Neuron (in vitro differentiated cells): Measurements from ENCODE around the gene SYNGR2.

Experiments used
- H2AFZ ChIP-seq: one replicate; pipeline ENCODE4 v1.6.1; 2013; ENCODE audit warnings: low read depth, mild to moderate bottlenecking, inconsistent platforms, low read length, moderate library complexity
- H3K27me3 ChIP-seq: one replicate; pipeline ENCODE4 v1.6.1; 2013; ENCODE audit warnings: low read length; ENCODE audit not compliant: insufficient read depth
- H3K36me3 ChIP-seq: one replicate; pipeline ENCODE4 v1.6.1; 2013; ENCODE audit warnings: low read length; ENCODE audit not compliant: insufficient read depth
- H3K4me1 ChIP-seq: one replicate; pipeline ENCODE4 v1.6.1; 2013; ENCODE audit warnings: low read length; ENCODE audit not compliant: insufficient read depth
- H3K4me3 ChIP-seq: 2 replicates; pipeline ENCODE4 v1.5.1; 2013; ENCODE audit warnings: mild to moderate bottlenecking, low read length, moderate library complexity
- H3K9me3 ChIP-seq: one replicate; pipeline ENCODE4 v1.6.1; 2013; ENCODE audit warnings: low read length

Gene SYNGR2

DNA sequence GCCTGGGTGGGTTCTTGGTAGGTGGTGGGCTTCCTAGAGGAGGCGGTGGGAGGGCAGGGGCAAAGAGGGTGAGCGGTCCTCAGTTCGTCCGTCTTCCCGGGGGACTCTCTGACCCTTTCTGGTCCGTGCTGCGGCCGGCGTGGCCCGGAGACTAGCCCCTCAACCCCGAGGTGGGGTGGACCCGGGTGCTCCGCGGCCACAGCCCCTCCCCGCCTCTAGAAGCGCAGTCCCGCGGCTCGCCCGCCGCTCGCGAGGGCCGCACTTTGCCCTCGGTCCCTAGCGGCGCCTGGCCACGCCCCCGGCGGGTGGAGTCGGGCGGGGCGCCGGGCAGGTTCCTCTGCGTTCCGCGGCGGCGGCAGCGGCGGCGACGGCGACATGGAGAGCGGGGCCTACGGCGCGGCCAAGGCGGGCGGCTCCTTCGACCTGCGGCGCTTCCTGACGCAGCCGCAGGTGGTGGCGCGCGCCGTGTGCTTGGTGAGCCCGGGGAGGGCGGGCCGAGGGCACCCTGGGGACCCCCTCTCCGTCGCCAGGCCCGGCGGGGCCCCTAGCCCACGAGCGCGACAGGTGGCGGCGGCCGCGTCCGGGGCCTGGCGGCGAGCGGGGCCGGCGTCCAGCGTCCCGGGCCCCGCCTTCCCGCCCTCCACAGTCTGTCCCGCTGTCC is at the start of gene SYNGR2:
Gene SYNGR2, plus strand, starts transcription at position 340 of the 661 bp plus-strand sequence. Its CDS starts 36 bp downstream, at position 376.
- H2AFZ ChIP-seq = peak within 1 kb of the TSS; percentile 92

DNA sequence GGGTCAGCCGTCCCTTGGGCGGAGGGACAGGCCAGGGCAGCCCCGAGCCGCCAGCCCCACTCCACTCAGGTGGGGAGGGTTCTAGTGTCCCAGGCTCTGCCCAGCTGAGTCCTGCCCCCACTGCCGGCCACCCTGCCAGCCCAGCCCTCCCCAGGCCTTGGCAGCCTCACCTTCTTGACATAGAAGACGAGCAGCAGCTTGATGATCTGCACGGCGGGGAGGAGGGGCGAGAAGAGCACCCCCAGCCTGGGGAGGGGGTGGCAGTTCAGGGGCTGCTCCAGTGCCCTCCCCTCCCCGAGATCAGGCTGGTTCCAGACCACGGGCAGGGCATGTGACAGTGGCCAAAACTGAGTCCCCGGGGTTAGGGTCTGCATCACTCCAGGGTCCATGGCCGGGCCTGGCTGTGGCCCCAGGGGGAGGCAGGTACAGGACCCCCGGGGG is 49.6 kb upstream of the SYNGR2 start:
- no peak overlapping the region for H2AFZ ChIP-seq
- no peak overlapping the region for H3K4me3 ChIP-seq
- H3K36me3 ChIP-seq = no peaks in the 10 kb centered on the region
- H3K4me1 ChIP-seq = no peaks in the 10 kb centered on the region
- H3K27me3 ChIP-seq = no peaks in the 10 kb centered on the region
- H3K9me3 ChIP-seq = no peaks in the 10 kb centered on the region

More for the DNA sequence above, at the start of gene SYNGR2:
- Histone ChIP-seq H3K36me3 (peaks cover 3% of the 10 kb centered on the region), H3K4me3 (peak within 1 kb of the TSS; percentile 57), H3K9me3 (no peaks in the 10 kb centered on the region), H3K4me1 (peaks cover 11% of the 10 kb centered on the region), H3K27me3 (no peaks in the 10 kb centered on the region)

GRCh38 chr17:78120537-78120936 is 47.8 kb upstream of the SYNGR2 start:
- no peak overlapping the region for H2AFZ ChIP-seq
- H3K4me1 ChIP-seq = no peaks in the 10 kb centered on the region
- no peaks in the 10 kb centered on the region for H3K36me3 ChIP-seq
- no peak overlapping the region for H3K4me3 ChIP-seq
- H3K27me3 ChIP-seq = no peaks in the 10 kb centered on the region
- H3K9me3 ChIP-seq = no peaks in the 10 kb centered on the region

- H3K27me3 ChIP-seq = no peaks in the 10 kb centered on the region
- H3K4me1 ChIP-seq = no peaks in the 10 kb centered on the region
- H3K36me3 ChIP-seq = no peaks in the 10 kb centered on the region
- no peak overlapping the region for H3K4me3 ChIP-seq
- H2AFZ ChIP-seq = no peak overlapping the region
- no peaks in the 10 kb centered on the region for H3K9me3 ChIP-seq
Observed at GRCh38 chr17:78120971-78121800, 47.2 kb upstream of the SYNGR2 start.

GRCh38 chr17:78121801-78122215 is 46.6 kb upstream of the SYNGR2 start:
- H3K36me3 ChIP-seq = no peaks in the 10 kb centered on the region
- H3K9me3 ChIP-seq = no peaks in the 10 kb centered on the region
- no peak overlapping the region for H2AFZ ChIP-seq
- H3K27me3 ChIP-seq = no peaks in the 10 kb centered on the region
- no peak overlapping the region for H3K4me3 ChIP-seq
- no peaks in the 10 kb centered on the region for H3K4me1 ChIP-seq

- Histone ChIP-seq H3K9me3 (no peaks in the 10 kb centered on the region), H3K4me1 (peaks cover 4% of the 10 kb centered on the region), H3K36me3 (no peaks in the 10 kb centered on the region), H3K4me3 (no peak overlapping the region), H2AFZ (no peak overlapping the region), H3K27me3 (no peaks in the 10 kb centered on the region)
Observed at GRCh38 chr17:78122216-78122930, 46.0 kb upstream of the SYNGR2 start.

DNA sequence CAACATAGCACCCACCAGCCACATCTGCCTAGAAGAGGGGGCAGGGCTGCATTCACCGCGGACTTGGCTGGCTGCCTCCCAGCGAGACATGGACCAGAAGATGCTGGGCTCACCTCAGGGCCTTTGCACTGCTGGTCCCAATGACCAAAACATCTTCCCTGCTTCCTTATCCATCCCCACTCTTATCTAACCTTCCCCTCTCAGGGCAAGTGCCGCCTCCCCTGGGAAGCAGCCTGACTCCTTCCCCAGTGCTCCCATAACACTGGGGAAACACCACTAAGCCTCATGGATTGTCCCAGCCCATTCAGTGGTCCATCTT is 45.5 kb upstream of the SYNGR2 start:
- Histone ChIP-seq H3K36me3 (no peaks in the 10 kb centered on the region), H3K27me3 (no peaks in the 10 kb centered on the region), H3K9me3 (no peaks in the 10 kb centered on the region), H2AFZ (no peak overlapping the region), H3K4me1 (peaks cover 9% of the 10 kb centered on the region), H3K4me3 (no peak overlapping the region)

- peaks cover 9% of the 10 kb centered on the region for H3K4me1 ChIP-seq
- H2AFZ ChIP-seq = no peak overlapping the region
- no peaks in the 10 kb centered on the region for H3K27me3 ChIP-seq
- no peaks in the 10 kb centered on the region for H3K9me3 ChIP-seq
- no peaks in the 10 kb centered on the region for H3K36me3 ChIP-seq
- no peak overlapping the region for H3K4me3 ChIP-seq
Observed at GRCh38 chr17:78123258-78123929, 45.0 kb upstream of the SYNGR2 start.

GRCh38 chr17:78124081-78124835 is 44.1 kb upstream of the SYNGR2 start:
- Histone ChIP-seq H3K27me3 (peaks cover under 1% of the 10 kb centered on the region), H3K36me3 (no peaks in the 10 kb centered on the region), H3K4me1 (peaks cover 11% of the 10 kb centered on the region), H2AFZ (no peak overlapping the region), H3K4me3 (no peak overlapping the region), H3K9me3 (no peaks in the 10 kb centered on the region)

- Histone ChIP-seq H3K27me3 (peaks cover 5% of the 10 kb centered on the region), H3K9me3 (no peaks in the 10 kb centered on the region), H3K4me3 (no peak overlapping the region), H3K36me3 (no peaks in the 10 kb centered on the region), H3K4me1 (peaks cover 11% of the 10 kb centered on the region), H2AFZ (no peak overlapping the region)
Observed at GRCh38 chr17:78124836-78125137, 43.6 kb upstream of the SYNGR2 start.

DNA sequence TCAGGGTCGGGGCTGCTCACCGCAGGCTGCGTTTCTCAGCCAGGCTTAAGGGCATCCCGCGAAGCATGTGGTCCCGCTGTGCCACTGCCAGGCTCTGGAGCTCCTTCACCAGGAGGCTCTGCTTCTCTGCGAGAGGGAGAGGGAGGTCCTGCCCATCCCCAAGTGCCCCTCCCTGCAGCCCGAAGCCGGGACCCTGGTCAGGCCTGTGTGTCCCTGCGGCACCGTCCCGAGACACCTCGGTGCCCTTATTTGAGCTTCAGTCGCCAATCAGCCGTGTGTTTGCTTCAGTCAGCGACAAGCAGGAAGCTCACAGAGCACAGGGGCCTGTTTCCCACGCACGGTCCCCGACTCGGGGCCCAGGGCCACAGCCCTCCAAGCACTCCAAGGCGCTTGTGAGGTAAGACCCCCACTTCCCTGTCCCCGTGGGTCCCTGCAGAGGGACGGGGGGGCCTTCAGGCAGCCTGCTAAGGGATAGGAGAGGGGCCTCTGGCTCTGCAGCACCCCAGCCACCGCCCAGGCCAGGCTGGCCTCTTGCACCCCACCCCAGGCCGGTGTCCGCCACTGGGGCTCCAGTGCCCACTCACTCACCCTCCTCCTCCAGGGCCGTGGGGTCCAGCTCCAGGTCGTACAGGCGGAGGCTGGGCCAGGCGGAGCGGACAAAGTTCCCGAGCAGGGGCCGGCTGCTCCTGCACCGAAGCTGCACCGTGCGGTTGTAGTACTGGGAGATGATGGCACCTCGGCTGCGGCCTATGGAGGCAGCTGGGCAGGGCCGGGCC is 43.1 kb upstream of the SYNGR2 start:
- no peak overlapping the region for H2AFZ ChIP-seq
- H3K4me1 ChIP-seq = peaks cover 11% of the 10 kb centered on the region
- no peak overlapping the region for H3K4me3 ChIP-seq
- H3K27me3 ChIP-seq = peaks cover 10% of the 10 kb centered on the region
- H3K36me3 ChIP-seq = no peaks in the 10 kb centered on the region
- H3K9me3 ChIP-seq = no peaks in the 10 kb centered on the region
